Left renal cortex interstitium (tissue), 4 donors: Measurements from ENCODE around the gene LIPE. TPM values are rescaled to one million over a fixed set of nuclear protein-coding genes. Genes with fewer than 3 reads are reported as not detected.

Source experiments
- DNase-seq, 4 donors: peaks; one replicate each; pipeline ENCODE4 v3.0.0-alpha.2; 2013; ENCODE audit warnings: low read depth in 4 of 4, low spot score in 2 of 4, missing footprints in 1 of 4
- polyA plus RNA-seq, 4 donors: library from polyadenylated mRNA; unstranded; fragments of 120-200 nt; gene quantifications; one replicate each; pipeline ENCODE4 v1.2.1, GENCODE V29; 2013; ENCODE audit not compliant: insufficient read length in 4 of 4

LIPE gene
- polyA plus RNA-seq, 4 donors = 9.6 to 17.1 (median 13.2) TPM

GRCh38 chr19:42357290-42357689 is 69.9 kb downstream of the LIPE start:
- no peak for DNase-seq

- DNase-seq = no peak
Observed at GRCh38 chr19:42356686-42357085, 70.5 kb downstream of the LIPE start.

- DNase-seq = no peak
Observed at GRCh38 chr19:42355896-42356295, 71.3 kb downstream of the LIPE start.

- no peak for DNase-seq
Observed at GRCh38 chr19:42353341-42354015, 73.7 kb downstream of the LIPE start.

GRCh38 chr19:42352301-42353259 is 74.6 kb downstream of the LIPE start:
- DNase-seq = peak in 2 of 4 donors; percentile 7 to 10

Other genes with a start within 250 kb of the LIPE start
- gene DEDD2, start 209.7 kb downstream of the LIPE start, polyA plus RNA-seq = 10 to 100 TPM; 22.6 to 36.7 (median 28.8) TPM
- gene ZNF526, start 207.1 kb downstream of the LIPE start, polyA plus RNA-seq = 1 to 10 TPM; 7.4 to 9.7 (median 8.3) TPM
- 10 to 100 TPM; 66.0 to 89.0 (median 73.6) TPM for gene GSK3A, start 184.8 kb downstream of the LIPE start, polyA plus RNA-seq
- gene ERF, start 172.3 kb downstream of the LIPE start, polyA plus RNA-seq = 10 to 100 TPM; 52.0 to 92.6 (median 77.4) TPM
- 10 to 100 TPM; 35.5 to 77.9 (median 61.9) TPM for gene CIC, start 158.1 kb downstream of the LIPE start, polyA plus RNA-seq
- gene PRR19, start 125.3 kb downstream of the LIPE start, polyA plus RNA-seq = 1 to 10 TPM; 1.4 to 2.9 (median 2.1) TPM
- gene PAFAH1B3, start 124.8 kb downstream of the LIPE start, polyA plus RNA-seq = 100 to 1,000 TPM in 1 of 4 donors, 10 to 100 TPM in 3; 66.3 to 106 (median 86.4) TPM
- gene TMEM145, start 114.1 kb downstream of the LIPE start, polyA plus RNA-seq = 1 to 10 TPM in 1 of 4 donors, under 1 TPM in 3; 0.75 to 1.2 (median 0.90) TPM
- gene MEGF8, start 101.8 kb downstream of the LIPE start, polyA plus RNA-seq = 10 to 100 TPM; 35.3 to 49.2 (median 40.7) TPM
- 1 to 10 TPM; 1.1 to 2.3 (median 1.8) TPM for gene CNFN, start 37.1 kb downstream of the LIPE start, polyA plus RNA-seq
- gene CXCL17, start 15.6 kb upstream of the LIPE start, polyA plus RNA-seq = under 1 TPM in 3 of 4 donors, not detected in 1; 0.16 to 0.24 (median 0.20) TPM
- gene CEACAM1, start 101.1 kb upstream of the LIPE start, polyA plus RNA-seq = 10 to 100 TPM; 10.0 to 15.3 (median 12.8) TPM
- gene CEACAM8, start 167.5 kb upstream of the LIPE start, polyA plus RNA-seq = under 1 TPM in 2 of 4 donors, not detected in 2; 0.09 to 0.25 TPM